NAMALWA (cell line): ENCODE data around the gene CCDC57.

Experiments
- DNase-seq: peaks from one replicate; pipeline ENCODE4 v3.0.0-alpha.2; 2015; ENCODE audit warnings: low spot score

CCDC57 gene

DNA sequence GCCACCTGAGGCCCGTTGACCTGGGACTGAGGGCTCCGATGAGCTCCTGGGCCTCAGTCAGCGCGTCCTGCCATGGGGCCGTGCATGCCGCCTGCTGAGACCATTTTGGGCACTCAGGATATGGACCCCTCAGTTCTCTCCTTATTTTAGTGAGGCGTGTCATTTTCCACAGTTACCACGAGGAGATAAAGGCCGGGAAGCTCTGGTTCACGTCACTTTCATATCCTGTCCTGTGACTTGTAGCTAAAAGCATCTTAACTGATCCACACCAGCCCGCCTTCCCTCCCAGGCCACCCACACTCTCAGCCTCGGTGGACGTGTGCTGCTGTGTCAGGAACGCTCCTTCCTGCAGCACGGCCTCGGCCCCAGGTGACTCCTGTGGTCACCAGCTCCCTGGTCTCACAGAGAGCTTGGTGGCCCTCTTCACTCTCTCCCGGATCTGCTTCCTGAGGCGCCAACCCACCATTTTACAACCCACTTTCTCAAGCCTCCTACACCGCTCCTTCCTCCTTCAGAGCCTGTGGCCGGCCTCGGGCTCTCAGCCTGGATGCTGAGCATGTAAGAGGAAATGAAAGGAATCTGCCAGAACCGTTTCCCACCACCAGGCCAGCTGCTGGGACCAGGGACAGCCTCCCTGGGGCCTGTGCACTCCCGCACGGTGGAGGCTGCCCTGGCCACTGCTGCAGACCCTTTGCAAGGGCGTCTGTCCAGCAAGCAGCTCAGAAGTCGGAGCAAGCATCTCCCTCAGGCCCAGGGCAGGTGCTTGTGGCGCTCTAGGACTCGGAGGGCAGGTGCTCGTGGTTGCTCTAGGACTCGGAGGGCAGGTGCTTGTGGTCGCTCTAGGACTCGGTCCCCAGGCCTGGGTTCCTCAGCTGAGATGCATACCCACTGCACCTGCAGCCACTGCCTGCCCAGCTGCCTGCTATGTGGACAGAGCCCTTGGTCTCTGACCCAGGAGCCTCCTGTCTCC lies 90.7 kb downstream of the CCDC57 start:
- peak; percentile 52 for DNase-seq

DNA sequence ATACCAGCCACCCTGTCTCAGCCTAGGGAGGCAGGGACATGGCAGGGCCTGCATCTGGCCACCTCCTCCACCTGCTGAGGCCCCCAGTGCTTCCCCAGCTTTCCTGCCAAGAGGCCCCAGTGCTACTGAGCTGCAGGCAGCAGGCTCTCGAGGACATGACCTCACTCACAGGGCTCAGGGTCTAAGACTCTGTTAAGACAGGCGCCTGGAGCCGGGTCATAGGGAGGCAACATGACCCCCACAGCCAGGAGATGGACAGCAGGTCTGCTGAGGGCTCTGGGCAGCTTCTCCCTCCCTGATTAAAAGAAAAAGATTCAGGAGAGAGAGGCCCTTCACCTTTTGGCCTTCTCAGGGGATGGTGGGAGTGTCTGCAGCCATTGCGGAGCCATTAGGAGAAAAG lies 91.4 kb downstream of the CCDC57 start:
- no peak for DNase-seq

DNA sequence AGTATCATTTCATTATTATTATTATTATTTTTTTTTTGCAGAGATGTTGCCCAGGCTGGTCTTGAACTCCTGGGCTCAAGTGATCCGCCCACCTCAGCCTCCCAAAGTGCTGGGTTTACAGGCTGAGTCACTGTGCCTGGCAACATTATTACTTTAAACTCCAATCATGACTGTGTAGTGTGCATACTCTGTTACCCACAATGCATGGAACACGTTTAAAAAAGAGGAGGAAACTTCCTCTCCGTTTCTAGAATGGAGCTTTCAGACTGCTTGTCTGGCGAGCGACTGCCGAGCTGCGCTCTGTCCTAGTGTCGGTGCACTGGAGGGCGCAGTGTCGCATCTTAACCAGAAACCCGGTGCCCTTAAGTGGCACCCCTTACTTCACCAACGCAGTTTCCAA lies 92.5 kb downstream of the CCDC57 start:
- DNase-seq = no peak

DNA sequence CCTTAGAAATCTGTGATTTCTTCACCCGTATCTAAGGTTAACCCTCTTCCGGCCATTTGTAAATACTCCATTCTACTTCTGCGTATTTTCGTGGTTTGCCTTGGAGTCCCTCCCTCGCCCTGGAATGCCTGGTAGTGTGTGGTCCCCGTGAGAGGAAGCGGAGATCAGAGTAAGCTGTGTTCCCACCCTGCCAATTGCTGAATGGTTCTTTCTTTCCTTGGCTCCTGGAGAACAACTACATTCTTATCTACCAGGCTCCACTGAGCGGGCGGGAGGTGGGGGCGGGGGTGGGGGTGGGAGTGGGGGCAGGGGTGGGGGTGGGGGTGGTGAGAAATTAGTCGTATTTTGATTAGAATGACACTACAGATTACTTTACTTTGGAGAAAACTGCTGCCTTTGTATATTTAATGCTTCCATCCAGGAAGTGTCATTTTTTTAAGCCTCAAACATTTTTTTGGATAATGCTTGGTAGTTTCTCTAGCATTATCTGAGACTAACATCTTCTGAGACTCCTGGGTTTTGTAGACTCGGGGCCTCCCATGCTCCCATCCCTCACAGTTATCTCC lies 93.7 kb downstream of the CCDC57 start:
- no peak for DNase-seq

DNA sequence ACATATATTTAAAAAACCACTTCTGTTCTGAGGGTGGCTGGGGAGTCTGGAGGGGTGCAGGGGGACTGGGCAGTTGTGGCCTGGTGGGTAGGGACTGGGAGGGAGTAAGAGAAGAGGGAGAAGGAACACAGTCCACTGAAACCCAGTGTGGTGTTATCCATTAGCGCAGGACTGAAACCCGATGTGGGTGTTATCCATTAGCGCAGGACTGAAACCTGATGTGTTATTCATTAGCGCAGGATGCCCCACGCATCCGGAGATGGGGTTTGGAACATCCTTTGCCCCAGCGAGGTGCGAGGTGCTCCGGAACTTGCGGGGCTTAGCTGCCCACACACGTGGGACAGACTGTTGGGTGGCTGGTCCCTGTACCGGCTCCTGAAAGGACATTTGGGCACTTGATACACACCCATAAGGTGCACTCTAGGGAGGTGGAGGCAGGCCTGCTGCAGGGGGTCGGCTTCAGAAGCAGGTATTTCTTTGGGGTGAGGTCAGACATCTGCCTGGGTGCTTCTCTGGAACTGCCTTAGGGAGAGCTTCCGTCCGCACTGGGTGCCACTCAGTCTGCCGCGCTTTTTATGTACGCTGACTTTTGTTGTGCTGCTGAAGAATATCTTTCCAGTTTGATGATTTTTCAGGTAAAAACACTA lies 94.4 kb downstream of the CCDC57 start:
- DNase-seq = no peak

DNA sequence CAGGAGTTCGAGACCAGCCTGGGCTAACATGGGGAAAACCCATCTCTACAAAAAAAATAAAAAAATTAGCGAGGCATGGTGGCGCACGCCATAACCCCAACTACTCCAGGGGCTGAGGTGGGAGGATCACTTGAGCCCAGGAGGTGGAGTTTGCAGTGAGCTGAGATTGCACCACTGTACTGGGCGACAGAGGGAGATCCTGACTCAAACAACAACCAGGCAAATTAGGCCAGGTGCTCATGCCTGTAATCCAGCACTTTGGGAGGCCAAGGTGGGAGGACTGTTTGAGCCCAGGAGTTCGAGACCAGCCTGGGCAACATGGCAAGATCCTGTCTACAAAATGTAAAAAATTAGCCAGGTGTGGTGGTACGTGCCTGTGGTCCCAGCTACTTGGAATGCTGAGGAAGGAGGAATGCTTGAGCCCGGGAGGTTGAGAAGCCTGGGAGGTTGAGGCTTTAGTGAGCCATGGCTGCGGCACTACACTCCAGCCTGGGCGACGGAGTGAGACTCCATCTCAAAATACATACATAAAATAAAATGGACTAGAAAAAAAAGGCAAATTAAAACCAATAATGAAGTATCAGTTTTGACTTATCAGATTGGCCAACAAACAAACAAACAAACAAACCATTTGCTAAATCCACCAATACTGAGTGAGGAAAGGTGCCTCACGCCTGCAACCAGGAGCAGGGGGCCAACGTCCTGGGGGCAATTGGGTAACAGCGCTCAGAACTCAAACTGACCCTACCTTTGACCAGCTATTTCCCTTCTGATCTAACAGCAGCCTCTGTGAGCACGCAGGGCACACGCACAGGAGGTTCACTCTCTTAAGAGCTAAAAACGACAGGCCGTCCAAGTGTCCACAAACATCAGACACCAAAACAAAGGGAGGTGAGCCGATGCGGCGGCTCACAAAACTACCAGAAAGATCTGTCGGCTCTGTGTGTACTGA lies 95.2 kb downstream of the CCDC57 start:
- no peak for DNase-seq

DNA sequence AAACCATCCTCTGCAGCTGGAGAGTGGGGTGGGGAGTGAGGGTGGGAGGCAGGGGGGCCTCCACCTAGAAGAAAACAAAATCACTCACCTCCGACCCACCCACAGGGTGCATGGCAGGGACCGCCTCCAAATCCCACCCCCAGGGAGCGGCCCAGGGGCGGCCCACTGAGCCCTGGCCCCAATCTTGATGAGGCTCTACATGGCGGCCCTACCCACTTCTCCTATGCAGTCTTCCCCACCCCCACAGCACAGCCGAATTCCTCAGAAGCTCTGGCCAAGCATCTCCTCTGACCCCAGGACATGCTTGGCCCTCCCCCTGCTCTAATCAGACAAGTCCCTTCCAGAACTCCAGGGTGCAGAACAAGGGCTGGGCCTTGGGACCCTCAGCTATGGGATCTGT lies 96.4 kb downstream of the CCDC57 start:
- no peak for DNase-seq

DNA sequence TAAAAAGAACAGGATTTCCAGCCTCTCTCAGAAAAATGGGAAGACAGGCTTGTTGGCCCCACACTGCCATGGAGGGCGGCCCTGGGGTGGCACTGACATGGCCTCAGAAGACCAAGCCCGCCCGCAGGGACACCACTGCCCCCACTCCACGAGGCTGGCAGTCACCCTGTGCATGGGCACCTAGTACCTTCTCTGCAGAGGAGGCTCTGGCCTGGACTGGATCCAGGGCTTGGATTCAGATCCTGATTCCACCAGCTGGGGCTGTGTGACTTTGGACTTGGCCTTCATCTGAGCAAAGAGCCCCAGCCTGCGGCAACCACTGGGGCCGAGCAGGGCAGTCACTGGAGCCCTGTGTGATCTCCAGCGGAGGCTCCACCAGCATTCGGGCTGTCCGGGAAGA lies 97.8 kb downstream of the CCDC57 start:
- no peak for DNase-seq

DNA sequence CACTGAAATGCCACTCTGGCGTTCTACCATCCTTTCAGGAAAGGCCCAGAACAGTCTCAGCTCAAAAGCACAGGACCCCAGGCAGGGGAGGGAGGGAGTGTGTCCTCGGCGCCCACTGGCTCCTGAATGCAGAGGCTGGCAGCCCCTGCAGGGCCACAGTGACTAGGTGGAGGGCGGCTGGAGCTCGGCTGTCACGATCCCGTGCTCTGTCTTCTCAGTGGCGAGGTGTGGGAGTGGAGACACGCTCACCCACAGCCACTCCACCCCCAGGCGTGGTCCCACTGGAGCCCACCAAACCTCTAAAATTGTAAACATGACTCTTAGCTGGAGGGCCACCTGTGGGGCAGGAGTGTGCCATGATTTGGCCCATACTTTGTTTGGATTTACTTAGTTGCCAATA lies 98.2 kb downstream of the CCDC57 start:
- no peak for DNase-seq

DNA sequence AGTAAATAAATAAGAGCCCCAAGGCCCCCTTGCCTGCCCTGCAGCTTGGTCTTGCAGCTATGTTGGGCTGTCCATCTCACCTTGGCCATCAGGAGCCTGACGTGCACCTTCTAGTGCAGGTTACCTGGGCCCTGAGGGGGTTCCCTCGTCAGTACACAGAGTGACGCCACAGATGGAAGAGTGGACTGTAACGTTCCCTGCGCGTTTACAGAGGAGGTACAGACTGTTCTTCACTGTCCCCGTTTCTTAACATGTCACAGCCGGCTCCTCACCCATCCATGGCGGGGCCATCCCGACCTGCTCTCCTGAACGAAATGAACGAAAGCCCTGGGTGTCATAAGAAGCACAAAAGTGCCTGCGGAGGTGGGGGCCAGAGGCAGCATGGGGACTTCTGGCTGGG lies 98.7 kb downstream of the CCDC57 start:
- no peak for DNase-seq

DNA sequence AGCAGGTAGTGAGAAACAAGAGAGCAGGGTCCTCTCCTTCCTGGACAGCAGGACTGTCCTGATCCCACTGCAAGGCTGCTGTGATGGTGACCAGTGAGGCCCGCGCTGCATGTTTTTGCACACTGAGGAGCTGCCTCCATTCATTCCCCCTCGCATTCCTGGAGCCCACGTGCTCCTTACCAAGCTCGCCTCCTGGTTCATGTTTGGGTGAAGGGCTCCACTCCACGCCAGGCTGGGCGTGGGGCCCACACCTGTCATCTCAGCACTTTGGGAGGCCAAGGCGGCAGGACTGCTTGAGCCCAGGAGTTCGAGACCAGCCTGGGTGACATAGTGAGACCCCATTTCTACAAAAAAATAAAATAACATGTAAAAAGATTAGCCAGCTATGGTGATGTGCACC lies 99.2 kb downstream of the CCDC57 start:
- DNase-seq = no peak

DNA sequence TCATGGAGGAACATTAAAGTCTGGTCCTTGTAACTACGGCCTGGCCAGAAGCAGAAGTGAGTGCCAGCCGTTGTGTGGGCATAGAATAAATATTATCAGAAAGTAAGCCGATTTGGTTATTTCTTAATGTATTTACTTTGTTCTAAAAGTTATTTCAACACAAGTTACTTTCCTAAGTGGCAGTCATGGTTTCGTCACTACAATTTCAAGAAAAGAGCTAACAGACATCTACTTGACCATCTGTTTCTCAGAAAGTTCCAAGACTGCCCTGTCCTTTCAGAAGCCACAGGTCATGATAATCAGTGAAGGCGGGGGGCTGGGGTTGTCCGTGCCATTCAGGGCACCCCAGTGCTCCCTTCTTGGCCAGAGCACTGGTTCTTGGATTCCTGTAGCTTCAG lies 99.7 kb downstream of the CCDC57 start:
- no peak for DNase-seq

DNA sequence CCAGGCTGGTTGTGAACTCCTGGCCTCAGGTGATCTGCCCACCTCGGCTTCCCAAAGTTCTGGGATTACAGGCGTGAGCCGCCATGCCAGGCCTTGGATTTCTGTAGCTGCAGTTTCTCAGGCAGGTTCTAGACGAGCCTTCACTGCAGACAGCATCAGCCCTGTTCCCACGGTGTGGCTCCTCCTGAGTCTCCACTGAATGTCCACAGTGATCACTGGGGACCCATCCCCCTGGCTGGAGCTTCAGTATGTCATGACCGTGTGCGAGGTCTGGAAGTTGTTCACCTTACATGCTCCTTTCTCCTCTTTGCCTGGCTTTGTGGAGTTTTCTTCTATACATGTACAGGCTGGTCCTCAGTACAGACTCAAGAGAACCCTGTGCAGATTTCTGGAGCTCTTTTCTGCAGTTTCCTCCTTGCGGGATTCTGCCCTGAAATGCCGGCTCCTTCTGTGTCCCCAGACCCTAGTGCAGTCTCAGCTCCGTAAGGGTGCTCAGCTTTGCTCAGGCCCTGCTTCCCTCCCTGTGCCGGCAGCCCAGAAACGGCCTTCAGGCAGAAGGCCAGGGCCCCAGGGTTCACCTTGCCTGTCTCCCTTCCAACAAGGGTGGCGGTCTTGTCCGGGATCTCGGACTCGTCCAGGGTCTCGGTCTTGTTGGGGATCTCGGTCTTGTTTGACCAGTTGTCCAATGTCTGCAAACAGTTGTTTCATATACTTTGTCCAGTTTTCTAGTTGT lies 100.3 kb downstream of the CCDC57 start:
- DNase-seq = no peak

DNA sequence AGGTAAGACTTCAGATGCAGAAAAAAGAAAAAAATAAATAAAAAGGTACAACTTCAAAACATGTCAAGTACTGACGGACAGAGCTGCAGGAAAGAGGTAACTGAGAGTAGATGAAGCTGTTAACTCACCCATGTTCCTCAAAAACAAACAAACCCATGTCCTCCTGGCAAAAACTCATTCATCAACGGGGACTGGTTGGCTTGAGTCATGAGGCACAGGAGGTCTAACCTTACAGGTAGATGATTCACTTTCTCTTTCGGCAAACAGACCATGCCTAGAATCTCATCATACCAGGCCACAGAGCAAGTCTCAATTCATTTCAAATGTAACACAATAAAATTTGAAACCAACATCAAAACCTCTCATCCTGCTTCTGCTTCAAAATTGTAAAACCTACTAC lies 102.3 kb downstream of the CCDC57 start:
- no peak for DNase-seq

DNA sequence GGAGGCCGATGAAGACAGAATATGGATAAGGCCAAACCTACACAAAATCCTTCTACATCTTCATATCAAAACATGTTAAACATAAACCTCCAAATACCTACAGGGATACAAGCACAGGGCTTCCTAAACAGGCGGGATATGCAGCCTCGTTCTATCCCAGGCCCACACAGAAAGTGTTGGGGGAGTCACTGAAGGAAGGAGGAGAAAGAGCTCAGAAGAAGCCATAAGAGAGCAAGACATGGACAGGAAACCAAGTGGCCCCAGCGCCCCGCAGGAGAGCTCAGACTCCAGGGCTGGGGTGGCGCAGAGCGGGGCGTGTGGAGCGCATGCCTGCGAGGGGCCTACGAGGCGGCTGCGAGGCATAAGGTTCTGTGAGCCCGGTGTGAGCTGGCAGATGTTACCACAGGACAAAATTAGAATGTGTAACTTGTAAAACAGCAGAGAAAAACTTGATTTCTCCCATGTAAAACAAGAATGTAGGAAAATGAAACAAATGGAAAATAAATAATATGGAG lies 103.6 kb downstream of the CCDC57 start:
- DNase-seq = no peak

DNA sequence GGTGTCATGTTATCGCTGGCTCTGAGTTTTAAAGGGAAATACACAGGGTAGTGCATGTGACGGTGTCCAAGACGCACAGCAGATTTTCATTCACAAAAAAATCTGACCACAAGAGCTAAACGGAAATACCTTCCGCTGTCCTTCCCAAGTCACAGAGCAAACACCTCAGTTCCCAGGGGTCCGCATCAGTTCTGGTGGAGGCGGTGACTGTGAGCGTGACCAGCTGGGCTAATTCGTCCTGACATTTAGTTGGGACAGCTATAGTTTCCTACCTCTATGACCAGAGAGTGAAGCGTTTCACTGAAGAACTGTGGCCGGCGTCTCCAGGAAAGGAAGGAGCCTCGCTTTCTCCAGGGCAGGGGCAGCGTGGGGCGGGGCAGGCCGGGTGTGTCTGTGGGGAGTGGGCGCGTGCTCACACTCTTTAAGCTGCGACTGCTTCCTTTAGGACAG lies 104.1 kb downstream of the CCDC57 start:
- DNase-seq = no peak

DNA sequence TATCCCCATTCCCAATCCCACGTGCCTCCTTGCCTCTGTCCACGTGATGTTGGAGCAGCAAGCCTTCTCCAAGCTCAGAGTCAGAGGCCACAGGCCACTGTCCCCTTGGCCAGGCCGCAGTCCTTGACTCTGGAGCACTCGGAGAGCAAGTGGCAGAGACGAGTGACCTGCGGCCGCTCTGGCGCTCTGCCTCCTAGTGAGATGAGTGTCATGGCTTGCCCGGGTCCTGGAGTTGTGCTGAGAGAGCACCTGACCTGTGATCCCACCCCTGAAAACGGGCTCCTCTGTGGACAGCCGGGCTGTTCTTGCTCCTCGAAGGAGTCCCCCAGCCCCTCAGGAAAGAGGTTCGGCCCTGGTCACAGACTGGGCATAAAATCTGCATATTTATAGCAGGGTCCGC lies 104.6 kb downstream of the CCDC57 start:
- DNase-seq = no peak

DNA sequence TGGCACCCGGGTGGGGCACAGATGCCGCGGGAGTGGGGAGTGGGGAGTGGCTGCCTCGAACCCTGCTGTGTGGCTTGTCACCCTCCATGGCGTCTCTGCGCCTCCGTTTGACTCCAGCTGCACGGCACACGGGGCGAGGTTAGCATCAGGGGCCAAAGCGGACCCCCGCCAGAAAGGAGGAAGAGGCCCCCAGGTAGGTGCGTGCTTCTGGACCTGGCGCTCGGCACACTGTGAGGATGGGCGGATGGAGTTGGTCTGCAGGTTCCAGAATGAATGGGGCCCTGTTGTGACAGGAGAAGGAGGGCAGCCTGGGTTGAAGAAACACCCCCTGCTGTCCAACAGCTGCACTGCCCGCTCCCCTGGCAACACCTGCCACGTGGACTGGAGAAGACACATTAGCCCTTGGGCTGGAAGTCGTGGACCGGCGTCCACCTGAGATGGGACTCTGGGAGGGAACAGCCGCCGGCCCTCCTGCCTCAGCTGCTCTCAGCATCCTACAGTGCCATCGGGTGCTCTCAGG lies 105.2 kb downstream of the CCDC57 start:
- DNase-seq = peak; percentile 38

DNA sequence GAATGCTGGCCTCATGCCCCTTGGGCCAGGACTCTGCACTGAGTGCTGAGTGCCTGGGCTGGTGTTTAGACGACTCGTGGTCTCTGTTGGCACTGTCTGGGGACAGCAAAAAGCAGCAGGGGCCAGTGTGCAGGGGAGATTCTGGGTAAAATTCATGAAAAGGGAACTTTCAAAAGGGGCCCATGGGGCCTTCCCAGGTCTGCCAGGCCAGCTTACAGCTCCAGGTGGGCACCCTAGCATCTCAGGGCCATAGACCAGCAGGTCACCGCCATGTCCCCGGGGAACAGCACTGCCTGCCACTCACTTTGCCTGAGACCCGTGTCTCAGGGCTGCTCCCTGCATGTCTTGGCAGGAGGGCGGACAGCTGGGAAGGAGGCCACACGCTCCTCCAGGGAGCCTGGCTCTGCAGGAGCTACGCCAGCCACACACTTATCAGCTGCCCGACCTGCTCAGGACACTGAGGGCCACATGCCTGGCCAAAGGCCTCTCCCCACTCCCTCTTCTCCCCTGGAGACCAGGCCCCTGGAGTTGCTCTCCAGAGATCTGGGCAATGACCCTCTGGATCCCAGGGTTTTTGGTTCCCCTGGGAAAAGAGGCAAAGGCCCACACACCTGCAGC lies 105.8 kb downstream of the CCDC57 start:
- no peak for DNase-seq
